ENCODE measurements around the gene PIAS1.
"Not testable (repeated sequence)": the region's sequence is repeated elsewhere in the genome, so short reads cannot be mapped to it uniquely, and the experiment has no call there.

PIAS1 gene

DNA sequence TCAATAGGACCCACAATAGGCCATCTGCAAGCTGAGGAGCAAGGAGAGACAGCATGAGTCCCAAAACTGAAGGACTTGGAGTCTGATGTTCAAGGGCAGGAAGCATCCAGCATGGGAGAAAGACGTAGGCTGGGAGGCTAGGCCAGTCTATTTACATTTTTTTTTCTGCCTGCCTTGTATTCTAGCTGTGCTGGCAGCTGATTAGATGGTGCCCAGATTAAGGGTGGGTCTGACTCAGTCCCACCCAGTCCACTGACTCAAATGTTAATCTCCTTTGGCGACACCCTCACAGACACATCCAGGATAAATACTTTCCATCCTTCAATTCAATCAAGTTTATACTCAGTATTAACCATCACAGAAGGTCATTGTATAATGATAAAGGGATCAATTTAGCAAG, 15.9 kb upstream of the PIAS1 start:
- no peak for DNase-seq

- DNase-seq, result no peak
These were observed 14.0 kb upstream of the PIAS1 start for GRCh38 chr15:68040144-68040543.

GRCh38 chr15:68042156-68042854, 11.8 kb upstream of the PIAS1 start:
- DNase-seq, result no peak

GRCh38 chr15:68042855-68043222, 11.3 kb upstream of the PIAS1 start:
- DNase-seq, result no peak

DNA sequence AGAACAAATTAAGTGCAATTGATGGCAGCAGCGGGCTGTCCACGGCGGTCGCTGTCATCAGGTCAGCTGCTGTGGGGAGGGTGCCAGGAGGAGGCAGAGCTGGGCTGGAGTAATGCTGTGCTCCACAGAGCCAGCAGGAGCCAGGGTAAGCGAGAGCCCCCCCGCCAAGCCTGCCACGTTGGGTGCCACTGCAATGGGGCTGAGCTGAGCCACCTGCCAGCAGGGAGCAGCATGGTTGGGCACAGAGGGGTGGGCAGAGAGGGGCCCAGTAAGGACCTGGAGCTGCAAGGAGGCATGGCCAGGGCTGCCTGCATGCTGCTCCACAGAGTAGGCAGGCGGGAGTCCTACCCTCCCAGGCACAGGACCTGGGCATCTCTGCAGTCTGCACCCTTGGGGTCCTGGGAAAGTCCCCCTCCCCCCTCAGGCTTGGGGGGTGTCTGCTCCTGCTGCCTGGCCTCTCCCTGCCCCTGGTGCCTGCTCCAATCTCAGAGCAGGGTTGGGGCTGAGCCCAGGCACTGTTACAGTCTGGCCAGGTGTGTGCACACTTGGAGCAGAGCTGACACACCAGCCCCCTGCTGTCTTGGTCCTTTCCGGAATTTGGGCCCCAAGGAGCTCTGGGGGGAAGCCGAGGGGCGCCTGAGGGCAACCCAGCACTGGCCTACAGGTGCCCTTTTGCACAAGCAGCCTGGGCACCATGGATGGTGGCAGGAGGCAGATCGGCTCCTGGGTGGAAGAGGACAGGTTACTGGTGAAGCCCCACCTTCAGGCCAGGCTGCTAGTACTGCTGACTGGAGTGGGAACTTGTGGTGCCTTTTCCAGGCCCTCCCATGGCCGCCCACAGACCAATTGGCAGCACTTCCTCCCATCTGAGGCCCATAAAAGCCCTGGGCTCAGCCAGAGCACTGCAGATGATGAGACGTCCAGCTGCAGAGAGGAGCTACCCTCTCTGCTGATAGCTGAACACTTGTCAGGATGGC, 8.5 kb upstream of the PIAS1 start:
- DNase-seq, result no peak

DNA sequence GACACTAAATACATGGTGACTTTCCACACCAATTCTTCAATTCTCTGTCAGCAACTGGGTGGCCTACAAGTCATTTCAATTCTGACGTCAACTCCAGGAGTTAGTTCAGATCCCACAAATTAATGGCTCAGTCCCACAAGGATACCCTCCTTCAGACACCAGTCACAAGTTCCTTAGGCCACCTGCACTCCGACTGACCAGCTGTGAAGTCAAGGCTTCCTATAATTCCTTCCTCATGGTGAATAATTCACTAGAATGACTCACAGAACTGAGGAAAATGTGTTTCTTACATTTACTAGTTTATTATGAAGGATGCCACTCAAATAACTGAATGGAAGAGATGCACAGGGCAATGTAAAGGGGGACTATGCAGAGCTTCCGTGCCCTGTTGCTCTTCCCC, 6.3 kb upstream of the PIAS1 start:
- no peak for DNase-seq

DNA sequence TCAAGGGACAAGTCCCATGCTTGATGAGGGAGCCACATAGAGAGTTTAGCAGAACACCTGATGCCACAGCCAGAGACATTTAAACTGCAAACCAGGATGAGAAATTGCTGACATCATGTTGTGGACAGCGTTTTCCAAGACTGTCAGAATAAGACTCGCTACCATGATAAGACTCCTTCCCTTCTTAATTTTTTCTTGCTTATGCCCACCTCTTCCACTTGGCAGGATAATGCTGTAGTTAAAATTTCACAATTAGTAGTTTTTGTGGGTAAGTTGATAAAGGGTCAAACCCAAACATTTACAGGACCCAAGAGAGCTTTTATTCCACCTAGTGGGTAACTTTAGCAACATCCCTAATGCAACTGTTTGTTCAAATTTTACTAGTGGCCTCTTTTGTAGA, 3.0 kb upstream of the PIAS1 start:
- DNase-seq, result no peak

DNA sequence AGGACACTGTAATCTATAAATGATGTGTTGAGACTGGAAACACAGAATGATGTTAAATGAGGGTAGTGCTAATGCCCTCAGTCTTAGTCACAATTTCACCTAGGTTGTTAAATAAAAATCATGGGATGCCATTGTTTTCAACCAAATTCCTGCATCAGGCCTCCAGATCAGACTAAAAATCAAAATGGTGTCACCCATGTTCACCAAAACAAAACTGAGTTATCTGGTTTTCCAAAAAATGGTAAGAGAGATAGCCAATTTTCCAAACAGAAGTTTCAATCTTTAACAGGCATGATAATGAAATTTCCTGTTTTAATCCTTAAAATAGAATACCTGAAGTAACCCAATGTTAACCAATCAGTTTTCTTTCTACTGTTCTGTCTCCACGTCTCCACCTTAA, 2.2 kb upstream of the PIAS1 start:
- no peak for DNase-seq

DNA sequence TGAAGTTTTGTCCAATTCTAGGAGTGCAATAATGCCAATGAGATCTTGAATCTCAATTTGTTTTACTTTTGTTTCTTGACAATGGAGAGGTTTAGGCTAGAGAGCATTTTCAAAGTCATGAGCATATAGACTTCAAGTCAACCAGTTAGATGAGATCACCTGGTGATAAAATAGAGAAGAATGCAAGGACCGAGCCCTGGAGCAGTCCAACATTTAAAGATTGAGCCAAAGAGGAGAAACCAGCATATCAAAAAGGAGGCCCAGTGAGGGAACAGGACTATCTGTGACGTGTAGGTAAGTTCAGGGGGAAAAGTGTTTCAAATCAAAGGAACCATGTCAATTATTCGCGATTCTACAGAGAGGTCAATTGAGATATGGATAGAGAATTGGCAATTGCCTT, 1.7 kb upstream of the PIAS1 start:
- no peak for DNase-seq

- no peak for DNase-seq
These were observed 1.1 kb upstream of the PIAS1 start for GRCh38 chr15:68053001-68053400.

DNA sequence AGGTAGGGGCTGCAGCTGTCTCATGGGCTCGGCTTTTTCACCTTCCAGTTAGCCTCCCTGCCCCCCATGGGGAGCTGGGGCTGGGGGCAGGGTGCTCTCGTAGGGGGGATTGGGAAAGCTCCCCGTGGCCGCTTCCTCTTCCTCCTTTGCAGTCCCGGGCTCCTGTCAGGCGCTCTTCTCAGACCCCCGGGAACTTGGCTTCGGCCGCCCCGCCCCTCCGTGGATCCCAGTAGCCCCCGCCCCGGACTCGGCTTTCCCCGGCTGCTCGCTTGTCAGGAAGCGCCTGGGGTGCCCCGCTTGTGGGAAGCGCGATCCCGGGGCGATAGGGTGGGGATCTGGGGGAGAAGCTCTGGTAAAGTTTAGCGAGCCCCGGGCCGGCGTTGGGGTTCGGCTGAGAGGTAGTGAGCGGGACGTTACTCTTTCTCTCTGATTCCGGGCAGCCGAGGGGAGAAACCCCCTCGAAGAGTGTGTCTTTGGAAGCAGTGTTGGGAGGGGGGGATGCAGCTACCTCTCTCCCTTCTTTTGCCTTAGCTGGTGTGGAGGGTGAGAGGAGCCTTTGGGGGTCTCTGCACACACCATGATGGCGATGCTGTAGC, 611 bp downstream of the PIAS1 start:
- DNase-seq, result peak; percentile 20

- peak; percentile 48 for DNase-seq
These were observed 1.1 kb downstream of the PIAS1 start for GRCh38 chr15:68055224-68055705.

- DNase-seq, result no peak
These were observed 2.2 kb downstream of the PIAS1 start for GRCh38 chr15:68056097-68056865.

- no peak for DNase-seq
These were observed 2.9 kb downstream of the PIAS1 start for GRCh38 chr15:68057034-68057433.

DNA sequence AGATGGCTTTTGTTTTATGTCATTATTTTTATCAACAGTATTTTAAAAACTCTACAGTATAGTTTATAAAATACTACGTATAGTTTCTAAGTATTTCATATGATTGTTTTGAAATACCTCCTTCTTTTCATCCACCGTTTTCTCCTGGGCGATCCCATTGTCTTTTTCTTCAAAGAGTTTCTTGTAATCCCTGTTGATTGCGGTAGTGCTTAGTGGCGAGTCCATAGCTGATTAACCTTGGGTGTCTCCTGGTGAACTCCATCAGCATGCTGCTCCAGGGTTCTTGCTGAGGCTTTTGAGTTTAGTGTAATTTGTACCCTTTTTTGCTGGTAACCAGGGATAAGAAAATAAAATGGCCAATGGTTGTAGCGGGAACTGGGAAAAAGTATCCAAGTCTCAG, 3.6 kb downstream of the PIAS1 start:
- DNase-seq, result no peak

DNA sequence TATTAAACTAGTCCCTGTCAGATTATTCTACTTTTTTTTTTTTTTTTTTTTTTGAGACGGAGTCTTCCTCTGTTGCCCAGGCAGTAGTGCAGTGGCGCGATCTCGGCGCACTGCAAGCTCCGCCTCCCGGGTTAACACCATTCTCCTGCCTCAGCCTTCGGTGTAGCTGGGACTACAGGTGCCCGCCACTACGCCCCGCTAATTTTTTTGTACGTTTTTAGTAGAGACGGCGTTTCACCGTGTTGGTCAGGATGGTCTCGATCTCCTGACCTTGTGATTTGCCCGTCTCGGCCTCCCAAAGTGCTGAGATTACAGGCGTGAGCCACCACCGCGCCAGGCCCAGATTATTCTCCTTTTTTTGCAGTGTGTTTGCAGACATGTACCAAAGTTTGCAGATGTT, 4.9 kb downstream of the PIAS1 start:
- not testable (repeated sequence) for DNase-seq

DNA sequence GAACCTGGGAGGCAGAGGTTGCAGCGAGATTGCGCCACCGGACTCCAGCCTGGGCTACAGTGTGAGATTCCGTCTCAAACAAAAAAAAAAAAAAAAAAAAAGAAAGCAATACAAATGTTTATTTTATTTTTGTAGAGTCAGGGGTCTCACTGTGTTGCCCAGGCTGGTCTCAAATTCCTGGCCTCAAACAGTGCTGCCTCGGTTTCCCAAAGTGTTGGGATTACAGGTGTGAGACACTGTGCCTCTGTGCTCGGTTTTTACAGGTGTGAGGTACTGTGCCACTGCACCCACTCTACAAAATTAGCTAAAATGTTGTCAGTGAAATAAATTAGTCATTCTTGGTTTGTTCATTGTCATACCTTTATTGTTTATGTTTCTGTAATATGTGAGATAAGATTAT, 5.5 kb downstream of the PIAS1 start:
- DNase-seq, result no peak

DNA sequence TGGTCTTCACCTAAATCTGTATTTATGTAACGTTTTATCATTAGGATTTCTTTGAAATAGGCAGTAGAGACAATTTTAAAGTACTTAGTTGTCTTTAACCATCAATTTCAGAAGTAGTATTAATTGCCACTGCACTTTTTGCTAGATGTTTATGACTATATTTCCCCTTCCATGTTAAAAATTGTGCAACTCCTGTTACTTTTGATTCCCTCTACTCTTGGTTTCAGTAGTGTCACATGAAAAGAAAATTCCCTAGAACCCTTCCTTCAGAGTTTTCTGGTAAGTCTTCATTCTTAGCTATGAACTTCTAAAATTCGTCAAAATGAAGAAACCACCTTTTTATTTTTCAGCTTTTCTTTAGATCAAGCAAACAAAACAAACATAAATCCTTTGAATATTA, 7.1 kb downstream of the PIAS1 start:
- DNase-seq, result no peak

GRCh38 chr15:68061602-68062001, 7.5 kb downstream of the PIAS1 start:
- DNase-seq, result no peak

GRCh38 chr15:68062214-68062613, 8.1 kb downstream of the PIAS1 start:
- no peak for DNase-seq

DNA sequence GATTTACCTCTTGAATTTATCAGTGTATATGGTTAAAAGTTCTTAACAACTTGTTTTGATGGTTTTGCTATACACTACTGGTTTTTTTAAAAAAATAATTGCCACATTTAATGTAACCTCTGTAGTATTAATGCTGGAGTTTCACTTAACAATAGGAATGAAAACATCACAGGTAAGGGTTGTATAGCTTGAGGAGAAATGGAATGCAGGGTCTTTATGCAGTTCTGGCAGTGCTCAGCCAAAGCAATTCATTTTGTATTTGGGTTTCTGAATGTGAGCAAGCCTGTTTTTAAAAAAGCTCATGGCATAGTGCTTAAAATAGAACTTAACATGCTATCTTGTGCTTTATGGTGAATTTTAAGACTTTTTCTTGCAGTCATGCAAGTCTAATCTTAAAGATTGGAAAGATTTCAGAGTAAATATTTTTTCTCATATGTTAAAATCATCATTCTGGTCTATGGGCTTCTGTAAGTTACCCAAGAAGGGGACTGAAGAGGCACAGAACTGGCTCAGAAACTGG, 8.9 kb downstream of the PIAS1 start:
- DNase-seq, result no peak

DNA sequence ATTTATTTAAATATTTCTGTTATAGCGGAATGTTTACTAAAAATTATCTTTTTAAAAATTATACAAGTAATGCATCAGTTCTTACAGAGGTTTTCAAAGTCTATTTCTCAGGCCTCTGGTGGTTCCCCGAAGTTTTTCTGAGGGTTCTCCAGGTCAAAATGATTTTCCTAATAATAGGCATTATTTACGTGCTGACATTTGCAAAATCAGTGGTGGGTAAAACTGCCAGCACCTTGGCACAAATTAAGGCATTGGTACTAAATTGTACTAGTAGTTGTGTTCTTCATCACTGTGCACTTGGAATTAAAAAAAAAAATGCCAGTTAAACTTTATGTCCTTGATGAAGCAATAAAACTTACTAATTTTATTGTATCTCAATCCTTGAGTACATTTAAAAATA, 9.5 kb downstream of the PIAS1 start:
- DNase-seq, result no peak
